Epithelial cell of esophagus (primary cell): ENCODE results near the gene FBXW4.

Experiments used
- DNase-seq: peaks from one replicate; pipeline ENCODE4 v3.0.0; 2010; ENCODE audit warnings: low read depth
- H3K4me3 ChIP-seq: 2 replicates; pipeline ENCODE4 v1.5.1; 2011; ENCODE audit warnings: mild to moderate bottlenecking, low read length, control low read depth
- CTCF ChIP-seq: IDR thresholded peaks from 2 replicates; pipeline ENCODE4 v1.5.1; 2011; ENCODE audit warnings: low read depth, mild to moderate bottlenecking, low read length, control low read depth, inconsistent platforms; ENCODE audit not compliant: insufficient read depth; ENCODE audit errors: missing control alignments

Gene FBXW4

GRCh38 chr10:101578192-101578591, 116.8 kb downstream of the FBXW4 start:
- no peak overlapping the region for H3K4me3 ChIP-seq
- TF ChIP-seq CTCF = no peak
- no peak for DNase-seq

- H3K4me3 ChIP-seq = no peak overlapping the region
- no peak for DNase-seq
- TF ChIP-seq CTCF = no peak
Measured at GRCh38 chr10:101577121-101577871, 117.7 kb downstream of the FBXW4 start.

- H3K4me3 ChIP-seq = no peak overlapping the region
- TF ChIP-seq CTCF = no peak
- peak; percentile 50 for DNase-seq
Measured at GRCh38 chr10:101576211-101576863, 118.6 kb downstream of the FBXW4 start.

- DNase-seq = no peak
- TF ChIP-seq CTCF = no peak
- H3K4me3 ChIP-seq = no peak overlapping the region
Measured at GRCh38 chr10:101575580-101576210, 119.3 kb downstream of the FBXW4 start.

- DNase-seq = no peak
- no peak for TF ChIP-seq CTCF
Measured at GRCh38 chr10:101575091-101575490, 119.9 kb downstream of the FBXW4 start.

GRCh38 chr10:101573885-101574753, 120.9 kb downstream of the FBXW4 start:
- H3K4me3 ChIP-seq = no peak overlapping the region
- DNase-seq = no peak
- no peak for TF ChIP-seq CTCF

More at GRCh38 chr10:101575091-101575490, 119.9 kb downstream of the FBXW4 start:
- H3K4me3 ChIP-seq = no peak overlapping the region
